Loucy (cell line): ENCODE measurements around the gene ADAMTS12.

Source experiments
- EZH2phosphoT487 ChIP-seq: fragments of 200-600 bp; IDR thresholded peaks from 2 replicates; pipeline ENCODE4 v1.6.1; 2018; ENCODE audit warnings: antibody characterized with exemption, mild to moderate bottlenecking, moderate library complexity, borderline replicate concordance
- TF ChIP-seq, protein P1 (sequence below): fragments of 200-600 bp; sonication (generic); conservative IDR thresholded peaks from 2 replicates; pipeline ENCODE4 v1.5.1; 2014; ENCODE audit warnings: mild to moderate bottlenecking, antibody characterized with exemption, low read length

DNA sequence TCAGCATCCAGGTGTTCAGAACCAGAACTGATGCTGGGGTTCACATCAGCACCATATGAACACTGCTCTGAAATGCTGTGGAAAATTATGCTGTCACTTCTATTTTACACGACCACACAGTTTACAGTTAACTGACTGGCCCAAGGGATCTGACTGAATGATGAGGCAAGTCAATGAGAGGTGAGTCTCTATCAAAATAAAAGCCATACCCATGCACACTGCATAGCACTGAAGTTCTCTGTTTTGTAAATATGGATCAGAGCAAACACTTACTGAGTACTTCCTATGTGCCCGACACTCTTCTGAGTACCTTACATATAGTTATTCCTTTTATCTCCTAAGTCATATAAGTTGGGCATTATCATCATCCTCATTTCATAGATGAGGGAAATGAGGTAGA, 328.3 kb downstream of the ADAMTS12 start:
- TF ChIP-seq, protein P1, sequence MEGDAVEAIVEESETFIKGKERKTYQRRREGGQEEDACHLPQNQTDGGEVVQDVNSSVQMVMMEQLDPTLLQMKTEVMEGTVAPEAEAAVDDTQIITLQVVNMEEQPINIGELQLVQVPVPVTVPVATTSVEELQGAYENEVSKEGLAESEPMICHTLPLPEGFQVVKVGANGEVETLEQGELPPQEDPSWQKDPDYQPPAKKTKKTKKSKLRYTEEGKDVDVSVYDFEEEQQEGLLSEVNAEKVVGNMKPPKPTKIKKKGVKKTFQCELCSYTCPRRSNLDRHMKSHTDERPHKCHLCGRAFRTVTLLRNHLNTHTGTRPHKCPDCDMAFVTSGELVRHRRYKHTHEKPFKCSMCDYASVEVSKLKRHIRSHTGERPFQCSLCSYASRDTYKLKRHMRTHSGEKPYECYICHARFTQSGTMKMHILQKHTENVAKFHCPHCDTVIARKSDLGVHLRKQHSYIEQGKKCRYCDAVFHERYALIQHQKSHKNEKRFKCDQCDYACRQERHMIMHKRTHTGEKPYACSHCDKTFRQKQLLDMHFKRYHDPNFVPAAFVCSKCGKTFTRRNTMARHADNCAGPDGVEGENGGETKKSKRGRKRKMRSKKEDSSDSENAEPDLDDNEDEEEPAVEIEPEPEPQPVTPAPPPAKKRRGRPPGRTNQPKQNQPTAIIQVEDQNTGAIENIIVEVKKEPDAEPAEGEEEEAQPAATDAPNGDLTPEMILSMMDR = no peak
- TF ChIP-seq EZH2phosphoT487 = no peak
